GM10266 (cell line): ENCODE measurements around the gene MAGED1.
"Not testable (repeated sequence)": the region's sequence is repeated elsewhere in the genome, so short reads cannot be mapped to it uniquely, and the experiment has no call there.

ENCODE experiments used
- DNase-seq: peaks from one replicate; pipeline ENCODE4 v3.0.0; 2012; ENCODE audit errors: extremely low spot score
- CTCF ChIP-seq: IDR thresholded peaks from 2 replicates; pipeline ENCODE4 v1.5.1; 2012; ENCODE audit warnings: mild to moderate bottlenecking, low read depth; ENCODE audit not compliant: control insufficient read depth, insufficient read depth; ENCODE audit errors: missing control alignments

Gene MAGED1

GRCh38 chrX:51893931-51894696 is 691 bp downstream of the MAGED1 start:
- DNase-seq, result no peak

GRCh38 chrX:51894697-51895336 is 1.4 kb downstream of the MAGED1 start:
- TF ChIP-seq CTCF, result no peak
- peak; percentile 16 for DNase-seq

More at GRCh38 chrX:51893931-51894696, 691 bp downstream of the MAGED1 start:
- TF ChIP-seq CTCF, result no peak

GRCh38 chrX:51896626-51897025 is 3.2 kb downstream of the MAGED1 start:
- DNase-seq, result no peak
- TF ChIP-seq CTCF, result no peak

GRCh38 chrX:51899741-51900140 is 6.3 kb downstream of the MAGED1 start:
- DNase-seq, result no peak
- no peak for TF ChIP-seq CTCF

GRCh38 chrX:51902510-51903050 is 9.2 kb downstream of the MAGED1 start:
- TF ChIP-seq CTCF, result no peak
- DNase-seq, result no peak

DNA sequence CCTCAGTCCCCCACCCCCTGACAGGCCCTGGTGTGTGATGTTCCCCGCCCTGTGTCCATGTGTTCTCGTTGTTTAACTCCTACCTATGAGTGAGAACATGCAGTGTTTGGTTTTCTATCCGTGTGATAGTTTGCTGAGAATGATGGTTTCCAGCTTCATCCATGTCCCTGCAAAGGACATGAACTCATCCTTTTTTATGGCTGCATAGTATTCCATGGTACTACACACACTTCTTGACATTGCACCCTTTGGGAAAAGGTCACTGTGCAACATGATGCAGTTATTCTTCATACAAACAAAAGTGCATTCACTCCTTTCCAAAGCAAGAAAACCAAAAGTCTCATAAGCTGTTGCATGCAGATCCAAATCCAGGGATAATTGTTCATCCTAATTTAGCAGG is 11.7 kb downstream of the MAGED1 start:
- DNase-seq, result not testable (repeated sequence)

DNA sequence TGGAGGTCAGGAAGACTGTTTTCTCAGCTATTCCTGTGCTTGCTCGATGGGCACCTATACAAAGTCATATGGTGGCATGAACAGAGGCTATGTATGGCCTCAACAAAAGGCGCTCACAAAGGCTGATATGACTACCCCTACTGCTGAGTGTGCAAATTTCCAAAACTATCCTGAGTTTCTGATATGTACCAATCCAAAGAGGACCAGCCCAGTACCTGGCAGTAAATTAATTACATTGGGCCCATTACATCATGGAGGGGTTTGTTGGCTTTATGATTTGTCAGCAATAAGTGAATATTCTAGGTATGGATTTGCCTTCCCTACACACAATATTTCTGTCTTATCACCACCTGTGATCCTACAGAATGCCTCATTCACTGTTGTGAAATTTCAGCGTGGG is 12.3 kb downstream of the MAGED1 start:
- DNase-seq, result no peak
- no peak for TF ChIP-seq CTCF
